ENCODE measurements around the gene KLF6. TPM values are rescaled to one million over a fixed set of nuclear protein-coding genes. Genes with fewer than 3 reads are reported as not detected.

The KLF6 gene
- total and polyA plus RNA-seq, 2 of the 4 experiments (the other 2 are of a cell fraction): 69.0 to 123 TPM

GRCh38 chr10:3727268-3727667, 57.7 kb downstream of the KLF6 start:
- Histone ChIP-seq H3K9ac (ENCODE audit: low read depth, low read length) (no peak overlapping the region), H3K18ac (ENCODE audit: low read depth, low read length) (no peak overlapping the region), H3K36me3 (ENCODE audit: control insufficient read depth, insufficient read depth, low read length) (no peaks in the 10 kb centered on the region), H3K56ac (ENCODE audit: extremely low read depth, insufficient read depth, low read length) (no peak overlapping the region), H3K9me1 (ENCODE audit: insufficient read depth, low read length) (no peaks in the 10 kb centered on the region), H2BK15ac (ENCODE audit: low read depth, low read length) (no peak overlapping the region), H2BK5ac (ENCODE audit: low read depth, low read length, poor library complexity, severe bottlenecking) (no peak overlapping the region), H4K20me1 (ENCODE audit: insufficient read depth, low read length) (no peaks in the 10 kb centered on the region), H4K91ac (ENCODE audit: insufficient read depth, low read depth, low read length) (no peak overlapping the region), H3K14ac (replicated peaks; ENCODE audit: low read depth, low read length) (no peak overlapping the region), H3K4me3 (ENCODE audit: insufficient read depth, low read depth, low read length) (no peak overlapping the region), H3K23ac (ENCODE audit: low read depth, low read length) (no peak overlapping the region), H2AFZ (replicated peaks; ENCODE audit: low read length, poor library complexity) (no peak overlapping the region), H3K27ac (ENCODE audit: insufficient read depth, low read length) (no peak overlapping the region), H2AK5ac (ENCODE audit: low read depth, low read length) (no peak overlapping the region), H3K9me3 (ENCODE audit: control insufficient read depth, insufficient read depth, low read length) (no peaks in the 10 kb centered on the region), H3K4ac (ENCODE audit: low read depth, low read length) (no peak overlapping the region), H3K4me2 (ENCODE audit: low read depth, low read length) (no peak overlapping the region), H2BK120ac (ENCODE audit: low read depth, low read length) (no peak overlapping the region), H3K27me3 (ENCODE audit: control insufficient read depth, insufficient read depth, low read length) (no peaks in the 10 kb centered on the region), H3K4me1 (ENCODE audit: control insufficient read depth, insufficient read depth, low read length) (no peaks in the 10 kb centered on the region), H2AK9ac (replicated peaks; ENCODE audit: low read depth, low read length, poor library complexity) (no peak overlapping the region), H4K5ac (ENCODE audit: low read depth, low read length) (no peak overlapping the region), H2BK20ac (ENCODE audit: low read depth, low read length) (no peak overlapping the region), H3K79me1 (ENCODE audit: low read depth in 1 of 2, low read length in 2 of 2) (no peaks in the 10 kb centered on the region), H4K8ac (ENCODE audit: low read depth in 2 of 2, low read length in 2 of 2) (no peak overlapping the region)
- ChIA-PET CTCF (no interaction called here), POLR2A (ENCODE audit: unreplicated experiment) (no interaction called here)
- DNase-seq (no peak), ATAC-seq (ENCODE audit: low read depth) (no peak)
- intact Hi-C loops (cut with micrococcal nuclease) (no loop called here), dilution Hi-C loops (cut with HindIII; ENCODE audit: low sequenced_read_pairs, unreplicated experiment) (no loop called here), in situ Hi-C loops (cut with MboI; ENCODE audit: low sequenced_read_pairs) (no loop called here)
- TF ChIP-seq CTCF (conservative IDR thresholded peaks at IDR 0.05; ENCODE audit: low read depth, low read length): no peak
- TF ChIP-seq POLR2A (IDR thresholded peaks at IDR 0.05; ENCODE audit: low read depth, low read length): no peak
- no peak for TF ChIP-seq RAD21 (IDR thresholded peaks at IDR 0.05; ENCODE audit: low read length)
- 80% methylated on average over 5 of the region's 7 CpGs; no CpG with 5 or more reads in 1 of the 2 experiments for WGBS, 2 experiments (ENCODE audit: extremely low coverage in 2 of 2, insufficient read length in 1 of 2)
- no TSS peak for BruUV-seq (replicated peaks)
